B cell (primary cell): ENCODE results near the gene LIPC. TPM values are rescaled to one million over a fixed set of nuclear protein-coding genes. Genes with fewer than 3 reads are reported as not detected.

ENCODE experiments used
- ATAC-seq: fragments of 200-7000 bp; cut with Tn5 transposase; one replicate; pipeline ENCODE4 v1.10.0; 2021; ENCODE audit warnings: low read depth, mild to moderate bottlenecking, moderate number of reproducible peaks, moderate library complexity
- CTCF ChIA-PET: fragments of 350-600 bp; sonication (Branson Sonifier 250); formaldehyde crosslinking; loops from one replicate; lab custom pipeline; 2021; ENCODE audit warnings: antibody characterized with exemption, inconsistent platforms; lab: Charles Lee
- POLR2A ChIA-PET: fragments of 350-600 bp; sonication (Branson Sonifier 250); formaldehyde crosslinking; loops from one replicate; lab custom pipeline; 2021; ENCODE audit warnings: antibody characterized with exemption; lab: Charles Lee
- DNase-seq: peaks from one replicate; pipeline ENCODE4 v3.0.0; 2013
- H2AFZ ChIP-seq: 2 replicates; pipeline ENCODE4 v1.6.1; 2012; ENCODE audit warnings: mild to moderate bottlenecking, low read depth, low read length; ENCODE audit not compliant: insufficient read depth, poor library complexity, severe bottlenecking
- H3K27ac ChIP-seq, 2 donors: 1 replicate in 1 of 2; 2 replicates in 1 of 2; pipeline ENCODE4 v1.5.1; 2012 to 2013; ENCODE audit warnings: low read length in 2 of 2, mild to moderate bottlenecking in 2 of 2, moderate library complexity in 1 of 2
- H3K27me3 ChIP-seq, 4 experiments: fragments of 200-600 bp in 1 of 4; sonication (generic) in 1 of 4; replicated peaks in 1 of 4; 1 replicate in 2 of 4; 2 replicates in 2 of 4; pipeline versions ENCODE4 v1.6.1 to v1.7.0; 2013 to 2016; ENCODE audit warnings: low read length in 3 of 4, mild to moderate bottlenecking in 2 of 4, mixed read lengths in 1 of 4, moderate library complexity in 1 of 4; ENCODE audit not compliant: insufficient read depth in 4 of 4, control insufficient read depth in 3 of 4; ENCODE audit errors: control extremely low read depth in 1 of 4
- H3K36me3 ChIP-seq, 2 experiments: replicated peaks in 1 of 2; 1 replicate in 1 of 2; 2 replicates in 1 of 2; pipeline versions ENCODE4 v1.6.1 to v1.7.1; 2013; ENCODE audit warnings: low read length in 1 of 2; ENCODE audit not compliant: insufficient read depth in 2 of 2, control insufficient read depth in 1 of 2; ENCODE audit errors: control extremely low read depth in 1 of 2, extremely low read depth in 1 of 2
- H3K4me1 ChIP-seq, 2 donors: fragments of 200-600 bp in 1 of 2; sonication (generic) in 1 of 2; 1 replicate in 1 of 2; 2 replicates in 1 of 2; pipeline versions ENCODE4 v1.5.1 to v1.6.1; 2013 to 2017; ENCODE audit warnings: low read length in 2 of 2; ENCODE audit not compliant: control insufficient read depth in 2 of 2, insufficient read depth in 2 of 2
- H3K4me2 ChIP-seq: replicated peaks from 2 replicates; pipeline ENCODE3; 2012; ENCODE audit warnings: mild to moderate bottlenecking, low read depth, low read length; ENCODE audit not compliant: poor library complexity, severe bottlenecking
- H3K4me3 ChIP-seq, 5 experiments: fragments of 200-600 bp in 1 of 5; sonication (generic) in 1 of 5; 1 replicate in 3 of 5; 2 replicates in 2 of 5; pipeline versions ENCODE4 v1.5.1 to v1.7.0; 2011 to 2016; ENCODE audit warnings: low read length in 4 of 5, mild to moderate bottlenecking in 4 of 5, low read depth in 2 of 5, control low read depth in 1 of 5, moderate library complexity in 1 of 5; ENCODE audit not compliant: insufficient read depth in 1 of 5; ENCODE audit errors: control extremely low read depth in 1 of 5, extremely low read depth in 1 of 5
- H3K79me2 ChIP-seq: fragments of 200-600 bp; sonication (generic); one replicate; pipeline ENCODE4 v1.6.0; 2016; ENCODE audit warnings: low read length; ENCODE audit not compliant: control insufficient read depth, insufficient read depth
- H3K9ac ChIP-seq: fragments of 200-600 bp; sonication (generic); 2 replicates; pipeline ENCODE4 v1.6.1; 2017; ENCODE audit warnings: mild to moderate bottlenecking, low read length, moderate library complexity
- H3K9me3 ChIP-seq, 3 donors: one replicate each; pipeline versions ENCODE4 v1.6.1 to v1.7.1; 2013; ENCODE audit warnings: low read length in 2 of 3; ENCODE audit not compliant: control insufficient read depth in 2 of 3, insufficient read depth in 1 of 3; ENCODE audit errors: control extremely low read depth in 1 of 3
- H4K20me1 ChIP-seq: 2 replicates; pipeline ENCODE4 v1.6.0; 2012; ENCODE audit warnings: mild to moderate bottlenecking, low read length; ENCODE audit not compliant: insufficient read depth, control insufficient read depth, poor library complexity, severe bottlenecking
- H3K27ac Mint-ChIP-seq: one replicate; pipeline ENCODE4 v1.8.0; 2021; ENCODE audit warnings: mixed read lengths
- H3K27me3 Mint-ChIP-seq: one replicate; pipeline ENCODE4 v1.8.0; 2021; ENCODE audit warnings: mixed read lengths
- H3K4me1 Mint-ChIP-seq: one replicate; pipeline ENCODE4 v1.8.0; 2021; ENCODE audit warnings: mixed read lengths
- H3K4me3 Mint-ChIP-seq: one replicate; pipeline ENCODE4 v1.8.0; 2021; ENCODE audit warnings: mixed read lengths
- H3K9me3 Mint-ChIP-seq: one replicate; pipeline ENCODE4 v1.8.0; 2022; ENCODE audit warnings: mixed read lengths; ENCODE audit not compliant: insufficient read depth
- EZH2 ChIP-seq: IDR thresholded peaks from 2 replicates; pipeline ENCODE4 v1.6.1; 2012; ENCODE audit warnings: borderline replicate concordance, low read depth, mild to moderate bottlenecking, moderate library complexity, low read length; ENCODE audit not compliant: insufficient read depth, poor library complexity, severe bottlenecking
- WGBS: methylation state at CpG from one replicate; pipeline ENCODE4 v1.1.5; 2013; ENCODE audit warnings: missing lambda C conversion rate; ENCODE audit not compliant: insufficient coverage; 5-methylcytosine and 5-hydroxymethylcytosine counted together
- intact Hi-C: fragments of 100-400 bp; cut with micrococcal nuclease; formaldehyde crosslinking; loops from one replicate; pipeline ENCODE4 v1.10.0; 2022
- polyA plus RNA-seq: library from polyadenylated mRNA; depleted of rRNA; stranded (reverse); fragments of >200 nt; gene quantifications from 2 replicates; pipeline ENCODE4 v1.2.3, GENCODE V29; 2012
- total RNA-seq, 2 donors: library from RNA; stranded (reverse); fragments of 120-200 nt in 1 of 2; gene quantifications; 1 replicate in 1 of 2; 2 replicates in 1 of 2; pipeline versions ENCODE4 v1.2.3 to v1.2.4, GENCODE V29; 2013 to 2022
- TF ChIP-seq, protein P1 (sequence below): fragments of 200-600 bp; IDR thresholded peaks from one replicate; pipeline ENCODE4 v1.8.0; 2022; ENCODE audit warnings: antibody characterized with exemption, mild to moderate bottlenecking

The LIPC gene
- total and polyA plus RNA-seq, 2 donors (not counting 1 experiment from before 2014, with no cell fraction given), result not detected

GRCh38 chr15:58558777-58559176, 127.0 kb downstream of the LIPC start:
- no peaks in the 10 kb centered on the region for H3K36me3 ChIP-seq
- no peak overlapping the region for H3K4me3 Mint-ChIP-seq
- H3K27me3 Mint-ChIP-seq, result peaks cover 19% of the 10 kb centered on the region
- DNase-seq (no peak), ATAC-seq (no peak)
- ChIA-PET CTCF (no interaction called here), POLR2A (no interaction called here)
- WGBS, result no CpG with 5 or more reads among the region's 1 CpG
- no peak overlapping the region for H3K4me2 ChIP-seq
- H3K79me2 ChIP-seq, result no peaks in the 10 kb centered on the region
- no peaks in the 10 kb centered on the region for H3K4me1 Mint-ChIP-seq
- no peaks in the 10 kb centered on the region for H3K27me3 ChIP-seq
- no peak overlapping the region for H2AFZ ChIP-seq
- H3K9me3 ChIP-seq, result no peaks in the 10 kb centered on the region
- H3K9me3 Mint-ChIP-seq, result no peaks in the 10 kb centered on the region
- no peaks in the 10 kb centered on the region for H4K20me1 ChIP-seq
- H3K27ac ChIP-seq, result no peak overlapping the region
- no peak overlapping the region for H3K9ac ChIP-seq
- no peaks in the 10 kb centered on the region for H3K4me1 ChIP-seq
- TF ChIP-seq EZH2, result no peak
- TF ChIP-seq, protein P1, sequence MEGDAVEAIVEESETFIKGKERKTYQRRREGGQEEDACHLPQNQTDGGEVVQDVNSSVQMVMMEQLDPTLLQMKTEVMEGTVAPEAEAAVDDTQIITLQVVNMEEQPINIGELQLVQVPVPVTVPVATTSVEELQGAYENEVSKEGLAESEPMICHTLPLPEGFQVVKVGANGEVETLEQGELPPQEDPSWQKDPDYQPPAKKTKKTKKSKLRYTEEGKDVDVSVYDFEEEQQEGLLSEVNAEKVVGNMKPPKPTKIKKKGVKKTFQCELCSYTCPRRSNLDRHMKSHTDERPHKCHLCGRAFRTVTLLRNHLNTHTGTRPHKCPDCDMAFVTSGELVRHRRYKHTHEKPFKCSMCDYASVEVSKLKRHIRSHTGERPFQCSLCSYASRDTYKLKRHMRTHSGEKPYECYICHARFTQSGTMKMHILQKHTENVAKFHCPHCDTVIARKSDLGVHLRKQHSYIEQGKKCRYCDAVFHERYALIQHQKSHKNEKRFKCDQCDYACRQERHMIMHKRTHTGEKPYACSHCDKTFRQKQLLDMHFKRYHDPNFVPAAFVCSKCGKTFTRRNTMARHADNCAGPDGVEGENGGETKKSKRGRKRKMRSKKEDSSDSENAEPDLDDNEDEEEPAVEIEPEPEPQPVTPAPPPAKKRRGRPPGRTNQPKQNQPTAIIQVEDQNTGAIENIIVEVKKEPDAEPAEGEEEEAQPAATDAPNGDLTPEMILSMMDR, result no peak
- H3K4me3 ChIP-seq, result no peak overlapping the region
- no peak overlapping the region for H3K27ac Mint-ChIP-seq
- intact Hi-C loops, result no loop called here

- DNase-seq, result no peak
- Histone ChIP-seq H2AFZ (no peak overlapping the region), H3K4me3 (no peak overlapping the region), H3K27me3 (no peaks in the 10 kb centered on the region), H4K20me1 (no peaks in the 10 kb centered on the region), H3K4me1 (no peaks in the 10 kb centered on the region), H3K9me3 (no peaks in the 10 kb centered on the region), H3K9ac (no peak overlapping the region), H3K79me2 (no peaks in the 10 kb centered on the region), H3K36me3 (no peaks in the 10 kb centered on the region), H3K27ac (no peak overlapping the region), H3K4me2 (no peak overlapping the region)
- TF ChIP-seq EZH2, result no peak
- TF ChIP-seq, protein P1, result no peak
- no peak for ATAC-seq
- CTCF ChIA-PET, result no interaction called here
- Mint-ChIP-seq H3K9me3 (no peaks in the 10 kb centered on the region), H3K27me3 (peaks cover 22% of the 10 kb centered on the region), H3K27ac (no peak overlapping the region), H3K4me1 (no peaks in the 10 kb centered on the region), H3K4me3 (no peak overlapping the region)
- 33% methylated on average over 2 of the region's 6 CpGs for WGBS
- intact Hi-C loops, result no loop called here
- POLR2A ChIA-PET, result no interaction called here
These were observed 128.3 kb downstream of the LIPC start for GRCh38 chr15:58559904-58560588.
